GM21717 (cell line): ENCODE measurements around the gene TBC1D32.
A peak's percentile ranks its signal among the peaks of the same experiment; 100 is the strongest.
"Not testable (repeated sequence)": the region's sequence is repeated elsewhere in the genome, so short reads cannot be mapped to it uniquely, and the experiment has no call there.

ENCODE experiments used
- ATAC-seq: cut with Tn5 transposase; IDR thresholded peaks from one replicate; pipeline ENCODE4 v1.9.1; 2021; ENCODE audit warnings: mild to moderate bottlenecking, moderate library complexity; ENCODE audit not compliant: unreplicated experiment

TBC1D32 gene

DNA sequence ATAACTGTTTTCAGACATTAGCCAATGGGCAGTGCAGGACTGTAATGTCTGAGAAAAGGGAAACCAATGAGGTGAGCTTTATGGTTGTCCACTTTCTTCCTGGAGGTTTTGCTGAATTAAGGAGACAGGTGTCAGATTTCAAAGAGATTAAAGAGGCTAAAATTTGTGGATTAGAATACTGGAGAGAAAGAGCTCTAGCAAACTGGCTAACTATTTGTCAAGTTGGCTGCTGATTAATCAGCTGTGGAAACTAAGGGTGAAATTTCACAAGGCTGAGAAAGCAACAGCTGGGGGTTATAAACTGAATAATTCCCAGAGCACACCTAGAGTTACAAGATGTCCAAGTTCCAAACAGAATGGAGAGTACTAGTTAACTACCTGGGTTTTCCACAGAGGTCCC, 198.9 kb downstream of the TBC1D32 start:
- ATAC-seq: no peak

DNA sequence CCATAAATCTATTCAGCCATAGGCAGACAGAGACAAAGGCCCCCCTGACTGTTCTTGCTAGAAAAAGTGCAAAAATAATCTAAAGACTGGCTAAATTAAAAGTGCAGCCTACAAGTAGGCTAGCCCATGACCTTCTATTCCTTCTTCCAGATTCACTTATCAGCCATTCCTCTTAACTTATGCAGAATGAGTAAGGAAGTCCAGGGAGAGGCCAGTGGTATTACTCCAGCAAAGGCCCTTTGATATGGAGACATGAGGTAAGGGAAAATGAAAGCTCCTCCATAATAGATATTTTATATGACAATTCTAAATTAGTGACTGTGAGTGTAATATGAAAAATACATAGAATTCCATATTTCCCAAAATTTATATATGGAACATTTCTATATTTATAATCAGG, 199.4 kb downstream of the TBC1D32 start:
- ATAC-seq: no peak

GRCh38 chr6:121124600-121124999, 209.7 kb downstream of the TBC1D32 start:
- no peak for ATAC-seq

GRCh38 chr6:121112356-121112755, 221.9 kb downstream of the TBC1D32 start:
- ATAC-seq: no peak

DNA sequence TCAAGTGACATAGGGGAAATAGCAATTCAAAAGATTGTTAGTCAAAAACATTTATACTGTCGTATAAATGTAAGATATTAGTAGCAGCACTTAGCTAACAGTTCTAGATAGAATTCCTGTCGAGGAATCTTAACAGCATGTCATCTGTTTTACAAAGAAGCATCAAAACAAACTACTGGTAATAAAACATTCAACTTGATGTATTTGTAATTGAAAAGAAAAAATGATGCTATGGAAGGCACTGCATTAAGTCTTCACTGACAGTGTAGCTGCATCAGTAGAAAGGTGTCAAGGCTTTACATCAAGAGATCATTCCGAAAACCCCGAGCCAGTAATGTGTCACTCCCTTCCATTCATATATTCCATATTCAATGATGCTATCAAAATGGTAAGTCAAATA, 223.5 kb downstream of the TBC1D32 start:
- no peak for ATAC-seq

GRCh38 chr6:121106962-121107361, 227.3 kb downstream of the TBC1D32 start:
- ATAC-seq: no peak

DNA sequence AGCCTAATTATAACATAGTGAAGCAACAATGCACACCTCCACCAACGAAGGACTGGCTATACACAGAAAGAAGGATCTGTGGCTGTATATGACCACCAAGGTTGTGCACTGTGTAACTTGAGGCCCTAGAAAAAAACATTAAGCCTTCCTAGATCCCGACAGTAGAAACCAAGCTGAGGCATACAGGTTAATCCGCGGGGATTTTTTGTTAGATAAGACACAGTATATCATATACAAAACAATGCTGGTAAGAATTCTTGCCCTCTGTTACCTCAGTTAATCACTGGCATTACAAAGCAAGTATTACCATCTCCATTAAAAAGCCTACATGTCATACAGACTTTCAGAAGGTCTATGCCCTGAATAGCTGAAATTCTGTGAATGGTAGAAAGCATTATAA, 228.8 kb downstream of the TBC1D32 start:
- ATAC-seq: no peak

DNA sequence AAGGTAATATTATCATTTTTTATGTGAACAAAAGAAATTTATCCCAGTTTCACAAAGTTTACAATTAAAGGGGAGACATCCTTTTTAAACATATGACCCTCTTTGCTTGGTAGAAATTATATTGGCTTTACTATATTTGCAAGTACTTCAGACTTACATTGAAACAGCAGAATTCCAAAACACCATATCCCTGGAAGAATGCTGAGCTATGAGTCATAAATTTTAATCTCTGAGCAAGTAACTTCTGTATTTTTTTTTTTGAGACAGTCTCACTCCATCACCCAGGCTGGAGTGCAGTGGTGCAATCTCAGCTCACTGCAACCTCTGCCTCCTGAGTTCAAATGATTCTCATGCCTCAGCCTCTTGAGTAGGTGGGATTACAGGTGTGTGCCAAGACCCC, 240.4 kb downstream of the TBC1D32 start:
- ATAC-seq: no peak

GRCh38 chr6:121090492-121090891, 243.8 kb downstream of the TBC1D32 start:
- ATAC-seq: no peak

GRCh38 chr6:121086876-121087275, 247.4 kb downstream of the TBC1D32 start:
- ATAC-seq: no peak

DNA sequence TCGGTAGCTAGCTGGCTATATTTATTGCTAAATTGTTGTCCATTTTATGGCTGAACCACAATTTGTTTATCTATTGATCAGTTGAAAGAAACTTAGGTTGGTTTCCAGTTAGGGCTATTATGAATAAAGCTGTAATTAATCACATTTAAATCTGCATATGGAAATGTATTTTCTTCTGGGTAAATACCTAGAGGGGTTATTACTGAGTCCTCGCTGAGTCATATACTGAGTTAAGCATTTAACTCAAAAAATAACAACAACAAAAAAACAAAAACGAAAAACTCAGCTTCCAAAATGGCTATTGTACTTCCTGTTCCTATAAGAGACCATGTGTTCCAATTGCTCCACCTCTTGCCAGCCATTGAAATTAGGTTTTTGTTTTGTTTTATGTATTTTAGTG, 258.2 kb downstream of the TBC1D32 start:
- ATAC-seq: no peak

DNA sequence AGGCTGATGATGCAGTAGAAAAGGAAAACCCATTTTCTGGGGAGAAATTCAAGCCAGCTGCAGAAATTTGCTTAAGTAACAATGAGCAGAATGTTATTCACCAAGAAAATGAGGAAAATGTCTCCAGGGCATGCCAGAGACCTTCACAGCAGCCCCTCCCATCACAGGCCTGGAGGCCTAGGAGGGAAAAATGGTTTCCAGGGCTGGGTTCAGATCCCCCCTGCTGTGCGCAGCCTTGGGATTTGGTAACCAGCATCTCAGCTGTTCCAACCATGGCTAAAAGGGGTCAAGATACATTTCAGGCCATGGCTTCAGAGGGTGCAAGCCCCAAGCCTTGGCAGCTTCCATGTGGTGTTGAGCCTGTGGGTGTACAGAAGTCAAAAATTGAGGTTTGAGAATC, 265.5 kb downstream of the TBC1D32 start:
- not testable (repeated sequence) for ATAC-seq

DNA sequence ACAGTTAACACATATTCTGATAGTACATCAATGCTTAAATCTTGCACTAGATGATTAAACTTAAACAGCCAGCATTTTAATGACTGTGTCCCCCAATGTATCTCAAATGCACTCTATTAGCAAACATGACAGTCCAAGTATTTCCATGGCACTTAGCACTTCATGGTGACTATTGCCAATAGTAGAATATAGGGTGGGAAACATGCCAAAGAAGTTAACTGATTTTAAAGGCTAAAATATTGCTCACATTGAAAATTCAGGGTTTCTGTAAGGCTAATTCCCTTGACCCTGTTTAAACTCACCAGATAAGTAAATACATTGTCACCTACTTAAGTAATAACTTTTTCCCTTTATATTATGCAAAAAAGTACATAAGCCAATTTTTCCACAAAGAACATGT, 266.9 kb downstream of the TBC1D32 start:
- ATAC-seq: no peak

DNA sequence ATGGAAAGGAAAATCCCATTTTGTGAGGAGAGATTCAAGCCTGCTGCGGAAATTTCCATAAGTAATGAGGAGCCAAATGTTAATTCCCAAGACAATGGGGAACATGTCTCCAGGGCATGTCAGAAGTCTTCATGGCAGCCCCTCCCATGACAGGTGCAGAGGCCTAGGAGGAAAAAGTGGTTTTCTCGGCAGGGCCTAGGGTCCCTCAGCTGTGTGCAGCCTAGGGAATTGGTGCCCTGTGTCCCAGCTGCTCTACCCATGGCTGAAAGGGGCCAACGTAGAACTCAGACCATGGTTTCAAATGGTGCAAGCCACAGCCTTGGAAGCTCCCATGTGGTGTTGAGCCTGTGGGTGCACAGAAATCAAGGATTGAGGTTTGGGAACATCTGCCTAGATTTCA, 269.9 kb downstream of the TBC1D32 start:
- no peak for ATAC-seq

DNA sequence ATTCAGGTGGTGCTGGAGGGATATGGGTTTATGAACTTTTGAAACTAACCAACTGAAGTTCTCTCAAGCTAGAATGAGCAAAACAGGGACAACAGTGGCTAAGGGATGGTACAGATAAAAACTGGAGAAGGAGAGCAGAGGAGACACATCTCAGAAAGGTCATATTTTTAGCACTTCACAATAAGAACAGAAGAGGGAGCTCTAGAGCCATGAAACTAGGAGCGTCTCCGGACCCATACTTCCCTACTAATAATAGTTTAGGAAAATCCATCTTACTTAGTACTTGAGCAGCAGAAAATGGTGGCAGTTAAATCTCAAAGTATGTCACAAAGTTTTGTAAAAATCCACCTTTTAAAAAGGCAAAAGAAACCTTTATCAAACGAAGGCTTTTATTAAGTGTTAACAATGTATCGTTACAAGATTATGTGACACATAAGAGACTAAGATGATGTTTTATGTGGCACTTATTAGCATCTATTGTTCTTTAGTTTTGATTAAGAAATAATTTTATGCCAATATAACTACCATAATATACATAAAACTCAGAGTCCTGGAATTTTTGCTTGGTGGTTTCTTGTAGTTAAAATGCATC, 278.6 kb downstream of the TBC1D32 start:
- ATAC-seq: peak; percentile 88

GRCh38 chr6:121048593-121048992, 285.7 kb downstream of the TBC1D32 start:
- not testable (repeated sequence) for ATAC-seq

GRCh38 chr6:121044905-121045304, 289.4 kb downstream of the TBC1D32 start:
- not testable (repeated sequence) for ATAC-seq

- ATAC-seq: not testable (repeated sequence)
These were observed 290.6 kb downstream of the TBC1D32 start for GRCh38 chr6:121043706-121044105.

DNA sequence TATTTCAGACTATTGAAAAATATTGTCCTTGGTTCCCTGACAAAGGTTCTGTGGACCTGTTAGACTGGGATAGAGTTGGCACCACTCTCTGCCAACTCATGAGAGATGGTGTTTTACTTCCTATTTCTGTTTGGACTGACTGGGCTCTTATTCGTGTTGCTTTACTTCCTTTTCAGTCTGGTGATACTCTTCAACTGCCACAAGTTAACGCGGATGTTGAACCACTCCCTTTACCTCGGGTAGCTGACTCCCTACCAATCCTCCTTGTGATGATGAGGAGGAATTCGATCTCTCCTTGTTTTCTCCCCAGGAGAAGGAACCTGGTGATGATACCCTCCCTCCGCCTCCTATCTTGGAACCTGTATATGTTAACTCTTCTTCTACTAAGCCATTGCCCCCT, 291.1 kb downstream of the TBC1D32 start:
- not testable (repeated sequence) for ATAC-seq

DNA sequence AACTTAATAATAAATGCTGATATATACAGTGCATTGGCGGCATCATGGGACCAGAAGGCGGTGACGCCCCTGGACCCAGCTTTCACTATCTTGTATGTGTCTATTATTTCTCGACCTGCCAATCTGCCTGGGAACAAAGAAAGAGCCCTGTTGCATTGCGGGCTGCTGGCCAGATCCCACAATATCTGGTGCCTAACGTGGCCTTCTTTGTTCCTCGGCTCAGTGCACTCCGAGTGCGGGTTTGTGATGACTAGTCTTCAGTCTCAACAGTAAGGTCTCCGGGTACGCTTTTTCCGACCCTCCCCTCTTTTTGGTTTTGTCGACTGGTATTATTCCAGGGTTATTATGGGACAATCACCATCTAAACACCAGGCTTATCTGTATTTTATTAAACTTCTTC, 291.5 kb downstream of the TBC1D32 start:
- no peak for ATAC-seq

DNA sequence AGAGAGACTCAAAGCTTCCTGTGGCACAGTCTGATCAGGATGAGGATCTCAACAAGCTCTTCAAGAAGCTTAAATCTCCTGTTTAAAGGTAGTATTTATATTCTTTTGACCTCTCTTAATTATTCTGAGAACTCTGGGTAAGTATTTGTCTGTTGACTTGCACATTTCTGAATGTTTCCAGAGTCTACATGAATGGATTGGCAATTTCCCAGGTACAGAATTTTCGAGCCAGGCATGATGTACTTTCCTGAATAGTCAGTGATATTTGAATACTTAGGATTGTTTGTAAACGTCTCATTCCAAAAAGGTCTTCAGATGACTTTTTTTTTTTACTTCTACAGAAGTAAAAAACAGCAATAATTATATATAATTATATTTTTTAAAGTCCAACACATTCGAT, 293.4 kb downstream of the TBC1D32 start:
- ATAC-seq: no peak

DNA sequence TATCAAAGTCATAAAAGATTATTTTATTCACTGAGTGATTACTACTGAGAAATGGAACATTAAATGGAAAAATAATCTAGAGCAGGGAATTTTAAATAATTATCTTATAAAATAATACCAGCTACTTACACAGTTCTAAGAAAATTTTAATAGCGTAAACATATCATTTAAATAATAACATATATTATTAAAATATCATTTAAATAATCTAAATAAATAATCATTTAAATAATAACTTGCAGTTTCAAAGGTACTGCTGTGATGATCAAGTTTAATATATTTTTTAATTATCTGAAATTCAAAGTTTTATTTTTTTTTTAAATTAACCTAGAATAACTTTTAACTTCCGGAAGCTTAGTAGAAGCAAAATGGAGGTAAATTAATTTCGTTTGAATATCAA, 301.2 kb downstream of the TBC1D32 start:
- ATAC-seq: no peak

GRCh38 chr6:121032268-121033006, 301.8 kb downstream of the TBC1D32 start:
- no peak for ATAC-seq
